ENCODE measurements around the gene EFS.

DNA sequence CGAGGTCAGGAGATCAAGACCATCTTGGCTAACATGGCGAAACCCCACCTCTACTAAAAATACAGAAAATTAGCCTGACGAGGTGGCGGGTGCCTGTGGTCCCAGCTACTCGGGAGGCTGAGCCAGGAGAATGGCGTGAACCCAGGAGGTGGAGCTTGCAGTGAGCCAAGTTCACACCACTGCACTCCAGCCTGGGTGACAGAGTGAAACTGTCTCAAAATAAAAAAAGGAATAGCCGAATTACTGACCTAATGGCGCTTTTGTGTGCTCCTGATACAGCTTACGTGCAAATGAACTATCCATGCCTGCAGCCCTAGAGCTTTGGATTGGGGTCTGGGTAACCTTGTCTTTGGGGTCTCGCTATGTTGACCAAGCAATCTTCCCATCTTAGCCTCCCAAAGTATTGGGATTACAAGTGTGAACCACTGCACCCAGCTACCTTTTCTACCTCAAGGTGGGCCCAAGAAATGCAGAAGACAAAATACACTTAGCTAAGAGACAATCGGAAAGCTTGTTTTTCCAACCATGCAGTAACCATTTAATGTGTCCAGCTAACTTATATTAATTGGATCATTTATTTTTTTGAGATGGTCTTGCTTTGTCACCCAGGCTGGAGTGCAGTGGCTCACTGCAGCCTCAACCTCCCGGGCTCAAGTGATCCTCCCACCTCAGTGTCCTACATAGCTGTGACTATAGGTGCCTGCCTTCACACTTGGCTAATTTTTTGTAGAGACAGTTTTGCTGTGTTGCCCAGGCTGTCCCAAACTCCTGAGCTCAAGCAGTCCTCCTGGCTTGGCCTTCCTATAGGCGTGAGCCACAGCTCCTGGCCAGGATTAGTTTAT is 38.3 kb downstream of the EFS start:
- no peak for TF ChIP-seq CTCF (conservative IDR thresholded peaks at IDR 0.05; ENCODE audit: low read depth, low read length)
- TF ChIP-seq EZH2 (IDR thresholded peaks at IDR 0.05; ENCODE audit: low read length, unreplicated experiment): no peak
